Vagina (tissue), 2 donors: ENCODE measurements around the gene PRPF19.

ENCODE experiments used
- POLR2A ChIP-seq, 2 donors: fragments of 450-650 bp; IDR thresholded peaks; one replicate each; pipeline ENCODE4 v1.6.1; 2017; ENCODE audit warnings: antibody characterized with exemption in 2 of 2, mild to moderate bottlenecking in 2 of 2, moderate library complexity in 2 of 2
- POLR2AphosphoS5 ChIP-seq, 2 donors: sonication (generic); formaldehyde crosslinking; IDR thresholded peaks; one replicate each; pipeline ENCODE4 v1.9.0; 2017; ENCODE audit warnings: antibody characterized with exemption in 2 of 2, mild to moderate bottlenecking in 2 of 2, low read depth in 1 of 2; ENCODE audit not compliant: insufficient read depth in 1 of 2

GRCh38 chr11:60854847-60855725, 51.3 kb downstream of the PRPF19 start:
- TF ChIP-seq POLR2A (IDR thresholded peaks at IDR 0.05) = no peak
- TF ChIP-seq POLR2AphosphoS5 (IDR thresholded peaks at IDR 0.05; ENCODE audit: insufficient read depth in 1 of 2, low read depth in 1 of 2) = no peak
